DOHH2 (cell line): ENCODE results near the gene CTSD.

ENCODE experiments used
- H3F3A ChIP-seq: fragments of 200-600 bp; sonication (generic), shearing (Covaris generic); 2 replicates; pipeline ENCODE4 v1.6.0; 2016; ENCODE audit warnings: antibody characterized with exemption, mild to moderate bottlenecking; ENCODE audit not compliant: control insufficient read depth, insufficient read depth
- H3K27ac ChIP-seq: fragments of 200-600 bp; sonication (generic); 2 replicates; pipeline ENCODE4 v1.5.1; 2014; ENCODE audit warnings: low read depth, mild to moderate bottlenecking, low read length, moderate library complexity
- H3K27me3 ChIP-seq: fragments of 200-600 bp; sonication (generic); 2 replicates; pipeline ENCODE4 v1.6.1; 2014; ENCODE audit warnings: mild to moderate bottlenecking, low read length, mixed read lengths; ENCODE audit not compliant: control insufficient read depth
- H3K36me3 ChIP-seq: fragments of 200-600 bp; sonication (generic); 2 replicates; pipeline ENCODE4 v1.6.1; 2014; ENCODE audit warnings: mild to moderate bottlenecking, low read length, moderate library complexity, mixed read lengths; ENCODE audit not compliant: control insufficient read depth
- H3K4me1 ChIP-seq: fragments of 200-600 bp; sonication (generic); 2 replicates; pipeline ENCODE4 v1.6.1; 2014; ENCODE audit warnings: mild to moderate bottlenecking, low read length, mixed read lengths; ENCODE audit not compliant: control insufficient read depth
- H3K4me2 ChIP-seq: fragments of 200-600 bp; sonication (generic); 2 replicates; pipeline ENCODE4 v1.6.0; 2014; ENCODE audit warnings: mild to moderate bottlenecking, low read length, moderate library complexity
- H3K4me3 ChIP-seq: fragments of 200-600 bp; sonication (generic); 2 replicates; pipeline ENCODE4 v1.5.1; 2014; ENCODE audit warnings: mild to moderate bottlenecking, low read length, mixed read lengths
- H3K79me2 ChIP-seq: fragments of 200-600 bp; sonication (generic); 2 replicates; pipeline ENCODE4 v1.6.1; 2014; ENCODE audit warnings: mild to moderate bottlenecking, low read length, mixed read lengths; ENCODE audit not compliant: control insufficient read depth
- H3K9me2 ChIP-seq: fragments of 200-600 bp; sonication (generic); replicated peaks from 2 replicates; pipeline ENCODE4 v1.6.1; 2014; ENCODE audit warnings: mild to moderate bottlenecking, low read length, mixed read lengths; ENCODE audit not compliant: control insufficient read depth
- H3K9me3 ChIP-seq: fragments of 200-600 bp; sonication (generic); 2 replicates; pipeline ENCODE4 v1.6.1; 2014; ENCODE audit warnings: antibody characterized with exemption, low read length, mixed read lengths; ENCODE audit not compliant: control insufficient read depth, insufficient read depth
- H4K20me1 ChIP-seq: fragments of 200-600 bp; sonication (generic); 2 replicates; pipeline ENCODE4 v1.6.0; 2014; ENCODE audit warnings: low read depth, mild to moderate bottlenecking, antibody characterized with exemption, low read length, moderate library complexity; ENCODE audit not compliant: control insufficient read depth, insufficient read depth
- CTCF ChIP-seq: fragments of 200-600 bp; sonication (generic); IDR thresholded peaks from one replicate; pipeline ENCODE4 v1.5.1; 2014; ENCODE audit warnings: antibody characterized with exemption, mild to moderate bottlenecking, low read depth, low read length; ENCODE audit not compliant: poor library complexity, severe bottlenecking
- EZH2phosphoT487 ChIP-seq: fragments of 200-600 bp; sonication (generic); IDR thresholded peaks from 2 replicates; pipeline ENCODE4 v1.6.1; 2017; ENCODE audit warnings: borderline replicate concordance, mild to moderate bottlenecking, antibody characterized with exemption, low read length, moderate library complexity, mixed read lengths

CTSD gene

DNA sequence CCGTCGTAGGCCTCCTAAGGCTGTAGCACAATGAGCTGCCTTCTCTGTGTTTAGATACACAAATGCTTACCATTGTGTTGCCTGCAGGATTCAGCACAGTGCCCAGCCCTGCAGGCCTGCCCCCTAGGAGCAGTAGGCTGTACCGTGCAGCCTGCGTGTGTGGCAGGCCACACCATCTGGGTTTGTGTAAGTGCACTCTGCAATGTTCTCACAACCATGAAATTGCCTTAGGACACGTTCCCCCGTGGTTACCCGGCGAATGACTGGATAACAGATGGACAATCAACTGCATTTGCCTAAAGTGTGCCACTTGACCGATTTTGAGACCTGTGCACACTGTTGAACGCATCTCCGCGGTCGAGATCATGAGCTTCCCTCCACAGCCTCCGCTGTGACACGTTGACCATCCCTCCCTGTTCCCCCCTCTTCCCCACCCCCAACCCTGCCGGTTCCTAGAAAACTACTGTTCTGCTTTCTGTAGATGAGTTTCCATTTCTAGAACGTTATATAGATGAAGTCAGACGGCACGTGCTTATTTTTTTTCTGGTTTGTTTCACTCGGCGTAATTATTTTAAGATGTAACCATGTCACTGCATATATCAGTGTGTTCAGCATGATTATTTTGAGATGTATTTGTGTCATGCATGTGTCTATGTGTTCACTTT is 22.2 kb upstream of the CTSD start:
- no peak overlapping the region for H3K4me2 ChIP-seq
- no peaks in the 10 kb centered on the region for H3F3A ChIP-seq
- TF ChIP-seq CTCF (no peak), EZH2phosphoT487 (no peak)
- H3K27me3 ChIP-seq: peaks cover 4% of the 10 kb centered on the region; the same call in 1 of the 2 replicates
- H3K4me1 ChIP-seq: no peaks in the 10 kb centered on the region
- no peaks in the 10 kb centered on the region for H4K20me1 ChIP-seq
- H3K9me3 ChIP-seq: no peaks in the 10 kb centered on the region
- H3K9me2 ChIP-seq: no peaks in the 10 kb centered on the region
- H3K36me3 ChIP-seq: no peaks in the 10 kb centered on the region
- H3K27ac ChIP-seq: no peak overlapping the region
- no peaks in the 10 kb centered on the region for H3K79me2 ChIP-seq
- H3K4me3 ChIP-seq: no peak overlapping the region

- no peak overlapping the region for H3K4me2 ChIP-seq
- peaks cover 4% of the 10 kb centered on the region; the same call in 1 of the 2 replicates for H3K27me3 ChIP-seq
- no peaks in the 10 kb centered on the region for H3K4me1 ChIP-seq
- no peak overlapping the region for H3K4me3 ChIP-seq
- TF ChIP-seq EZH2phosphoT487 (no peak), CTCF (no peak)
- no peaks in the 10 kb centered on the region for H4K20me1 ChIP-seq
- no peak overlapping the region for H3K27ac ChIP-seq
- H3F3A ChIP-seq: no peaks in the 10 kb centered on the region
- H3K36me3 ChIP-seq: no peaks in the 10 kb centered on the region
- H3K9me3 ChIP-seq: no peaks in the 10 kb centered on the region
- H3K9me2 ChIP-seq: no peaks in the 10 kb centered on the region
- H3K79me2 ChIP-seq: no peaks in the 10 kb centered on the region
These were observed 21.3 kb upstream of the CTSD start for GRCh38 chr11:1784761-1785650.

DNA sequence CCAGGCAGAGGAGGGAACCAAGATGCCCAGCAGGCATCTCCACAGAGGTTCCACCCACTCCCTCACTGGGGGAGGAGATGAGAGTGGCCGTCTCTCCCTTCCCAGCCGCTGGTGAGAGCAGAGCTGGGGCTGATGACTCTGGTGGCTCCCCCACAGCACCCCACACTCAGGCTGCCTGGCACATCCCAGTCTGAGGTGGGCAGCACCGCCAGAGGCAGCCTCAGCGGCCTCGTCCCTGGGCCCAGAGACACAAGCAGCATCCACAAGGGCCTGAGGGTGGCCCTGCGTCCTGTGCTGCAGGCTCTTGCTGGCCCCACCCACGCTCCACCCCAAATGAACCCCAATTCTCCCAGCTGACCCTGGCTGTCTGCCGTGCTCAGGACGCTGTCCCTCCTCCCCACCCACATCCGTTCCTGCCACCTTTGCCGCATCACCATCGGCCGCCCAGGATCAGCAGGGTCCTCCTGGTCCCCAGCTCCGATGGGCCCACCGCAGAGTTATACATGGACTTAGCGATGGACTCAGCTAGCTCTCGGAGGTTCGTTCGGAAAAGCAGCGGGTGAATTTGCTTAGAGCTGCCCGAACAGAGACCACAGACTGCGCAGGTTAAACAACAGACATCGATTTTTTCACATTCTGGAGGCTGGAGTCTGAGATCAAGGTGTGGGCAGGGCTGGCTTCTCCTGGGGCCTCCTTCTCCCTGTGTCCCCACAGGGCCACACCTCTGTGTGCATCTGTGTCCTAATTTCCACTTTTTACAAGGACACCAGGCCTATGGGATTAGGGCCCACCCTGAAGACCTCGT is 20.2 kb upstream of the CTSD start:
- Histone ChIP-seq H4K20me1 (no peaks in the 10 kb centered on the region), H3K4me2 (no peak overlapping the region), H3F3A (no peaks in the 10 kb centered on the region), H3K27me3 (peaks cover 4% of the 10 kb centered on the region; the same call in 1 of the 2 replicates), H3K27ac (no peak overlapping the region), H3K9me2 (no peaks in the 10 kb centered on the region), H3K9me3 (no peaks in the 10 kb centered on the region), H3K4me1 (no peaks in the 10 kb centered on the region), H3K36me3 (no peaks in the 10 kb centered on the region), H3K79me2 (no peaks in the 10 kb centered on the region), H3K4me3 (no peak overlapping the region)
- no peak for TF ChIP-seq EZH2phosphoT487
- TF ChIP-seq CTCF: no peak
